ENCODE results near the gene MLLT1. TPM values are rescaled to one million over a fixed set of nuclear protein-coding genes. Genes with fewer than 3 reads are reported as not detected.

MLLT1 gene
- total and polyA plus RNA-seq, 10 donors: 10.1 to 57.2 (median 25.1) TPM

- TF ChIP-seq POLR2A (IDR thresholded peaks at IDR 0.05) (no peak), POLR2AphosphoS5 (IDR thresholded peaks at IDR 0.05) (no peak)
- TF ChIP-seq, protein P1, sequence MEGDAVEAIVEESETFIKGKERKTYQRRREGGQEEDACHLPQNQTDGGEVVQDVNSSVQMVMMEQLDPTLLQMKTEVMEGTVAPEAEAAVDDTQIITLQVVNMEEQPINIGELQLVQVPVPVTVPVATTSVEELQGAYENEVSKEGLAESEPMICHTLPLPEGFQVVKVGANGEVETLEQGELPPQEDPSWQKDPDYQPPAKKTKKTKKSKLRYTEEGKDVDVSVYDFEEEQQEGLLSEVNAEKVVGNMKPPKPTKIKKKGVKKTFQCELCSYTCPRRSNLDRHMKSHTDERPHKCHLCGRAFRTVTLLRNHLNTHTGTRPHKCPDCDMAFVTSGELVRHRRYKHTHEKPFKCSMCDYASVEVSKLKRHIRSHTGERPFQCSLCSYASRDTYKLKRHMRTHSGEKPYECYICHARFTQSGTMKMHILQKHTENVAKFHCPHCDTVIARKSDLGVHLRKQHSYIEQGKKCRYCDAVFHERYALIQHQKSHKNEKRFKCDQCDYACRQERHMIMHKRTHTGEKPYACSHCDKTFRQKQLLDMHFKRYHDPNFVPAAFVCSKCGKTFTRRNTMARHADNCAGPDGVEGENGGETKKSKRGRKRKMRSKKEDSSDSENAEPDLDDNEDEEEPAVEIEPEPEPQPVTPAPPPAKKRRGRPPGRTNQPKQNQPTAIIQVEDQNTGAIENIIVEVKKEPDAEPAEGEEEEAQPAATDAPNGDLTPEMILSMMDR (IDR thresholded peaks at IDR 0.05 in 8 of 11, conservative IDR thresholded peaks at IDR 0.05 in 3 of 11): no peak
- Histone ChIP-seq H3K9me3 (no peaks in the 10 kb centered on the region), H3K27me3 (replicated peaks in 1 of 7) (no peaks in the 10 kb centered on the region), H3K36me3 (peaks cover 0 to 13% (median 0%) of the 10 kb centered on the region in 6 donors), H3K4me3 (peak overlapping the region; percentile 60 to 91 (median 70)), H3K27ac (peak overlapping the region in 6 of 8 donors; percentile 69 to 90 (median 82)), H3K4me1 (peaks cover 26 to 54% (median 50%) of the 10 kb centered on the region in 6 donors)
- DNase-seq: no peak
- intact Hi-C loops (cut with DNase I; ENCODE audit: low total_unique reads): no loop called here
- 0 to 1% (median 0%) methylated on average over 1 to 52 of the region's 59 CpGs; no CpG with 5 or more reads in 1 of the 5 donors for WGBS, 5 donors
Measured at GRCh38 chr19:6279620-6279930, 200 bp downstream of the MLLT1 start.

GRCh38 chr19:6278740-6279619 is 795 bp downstream of the MLLT1 start:
- TF ChIP-seq, protein P1 (IDR thresholded peaks at IDR 0.05 in 8 of 11, conservative IDR thresholded peaks at IDR 0.05 in 3 of 11): no peak
- no peak for TF ChIP-seq POLR2A (IDR thresholded peaks at IDR 0.05)
- TF ChIP-seq POLR2AphosphoS5 (IDR thresholded peaks at IDR 0.05): no peak
- no peaks in the 10 kb centered on the region for H3K27me3 ChIP-seq (replicated peaks in 1 of 7)
- intact Hi-C loops (cut with DNase I; ENCODE audit: low total_unique reads): no loop called here
- peaks cover 26 to 60% (median 56%) of the 10 kb centered on the region in 6 donors for H3K4me1 ChIP-seq
- peak overlapping the region in 7 of 8 donors; percentile 27 to 90 (median 76) for H3K27ac ChIP-seq
- H3K4me3 ChIP-seq: peak overlapping the region; percentile 60 to 91 (median 70)
- peaks cover 0 to 13% (median 0%) of the 10 kb centered on the region in 6 donors for H3K36me3 ChIP-seq
- 9 to 20% (median 15%) methylated on average over 19 to 36 of the region's 36 CpGs for WGBS, 5 donors
- no peak for DNase-seq
- no peaks in the 10 kb centered on the region for H3K9me3 ChIP-seq

DNA sequence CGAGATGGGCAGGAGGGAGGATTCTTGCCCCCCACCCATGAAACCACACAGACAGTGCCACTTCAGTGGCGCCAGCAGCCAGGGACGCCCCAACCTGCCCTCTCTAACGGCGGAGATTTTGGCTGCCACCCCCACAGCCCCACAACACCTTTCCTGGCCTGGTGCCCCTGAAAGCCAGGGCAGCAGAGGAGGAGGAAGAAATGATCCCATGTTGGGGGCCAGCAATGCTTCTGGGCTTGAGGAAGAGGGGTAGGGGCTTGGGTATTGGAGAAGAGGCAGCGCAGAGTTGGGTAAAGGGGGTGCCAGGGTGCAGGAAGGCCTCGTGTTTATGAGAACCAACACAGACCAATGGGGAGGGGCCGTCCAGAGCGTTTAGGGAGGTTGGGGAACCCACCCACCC is 1.7 kb downstream of the MLLT1 start:
- H3K4me1 ChIP-seq: peaks cover 26 to 69% (median 65%) of the 10 kb centered on the region in 6 donors
- intact Hi-C loops (cut with DNase I; ENCODE audit: low total_unique reads): no loop called here
- WGBS, 5 donors: 72 to 85% (median 83%) methylated on average over 7 to 9 of the region's 9 CpGs
- H3K36me3 ChIP-seq: peaks cover 0 to 13% (median 0%) of the 10 kb centered on the region in 6 donors
- no peaks in the 10 kb centered on the region for H3K9me3 ChIP-seq
- H3K4me3 ChIP-seq: peak overlapping the region in 2 of 8 donors; percentile 75 to 91
- no peak for DNase-seq
- H3K27ac ChIP-seq: peak overlapping the region in 3 of 8 donors; percentile 88 to 90 (median 89)
- TF ChIP-seq, protein P1 (IDR thresholded peaks at IDR 0.05 in 8 of 11, conservative IDR thresholded peaks at IDR 0.05 in 3 of 11): no peak
- TF ChIP-seq POLR2AphosphoS5 (IDR thresholded peaks at IDR 0.05): peak in 1 of 3 donors; percentile 37
- H3K27me3 ChIP-seq (replicated peaks in 1 of 7): no peaks in the 10 kb centered on the region

- intact Hi-C loops (cut with DNase I; ENCODE audit: low total_unique reads): no loop called here
- no peaks in the 10 kb centered on the region for H3K27me3 ChIP-seq (replicated peaks in 1 of 7)
- TF ChIP-seq POLR2A (IDR thresholded peaks at IDR 0.05) (no peak), POLR2AphosphoS5 (IDR thresholded peaks at IDR 0.05) (peak in 1 of 3 donors; percentile 12)
- TF ChIP-seq, protein P1 (IDR thresholded peaks at IDR 0.05 in 8 of 11, conservative IDR thresholded peaks at IDR 0.05 in 3 of 11): no peak
- H3K9me3 ChIP-seq: no peaks in the 10 kb centered on the region
- DNase-seq: no peak
- peaks cover 29 to 85% (median 81%) of the 10 kb centered on the region in 6 donors for H3K4me1 ChIP-seq
- H3K4me3 ChIP-seq: no peak overlapping the region
- H3K36me3 ChIP-seq: peaks cover 0 to 13% (median 0%) of the 10 kb centered on the region in 6 donors
- 72 to 87% (median 78%) methylated on average over 11 to 12 of the region's 12 CpGs for WGBS, 5 donors
- peak overlapping the region in 4 of 8 donors; percentile 21 to 90 (median 88) for H3K27ac ChIP-seq
Measured at GRCh38 chr19:6276447-6276846, 3.3 kb downstream of the MLLT1 start.
